Peyer's patch (tissue), 4 donors: ENCODE data around the gene DHRSX.

ENCODE experiments used
- CTCF ChIP-seq, 6 experiments: fragments of 450-650 bp in 4 of 6; fragments of 200-600 bp in 2 of 6; sonication (generic) in 1 of 6; IDR thresholded peaks; one replicate each; pipeline ENCODE4 v1.5.1; 2017 to 2019; ENCODE audit warnings: antibody characterized with exemption in 6 of 6, mild to moderate bottlenecking in 3 of 6, moderate library complexity in 1 of 6
- POLR2A ChIP-seq, 2 donors: fragments of 450-650 bp; IDR thresholded peaks; one replicate each; pipeline ENCODE4 v1.5.1; 2017; ENCODE audit warnings: antibody characterized with exemption in 2 of 2, mild to moderate bottlenecking in 2 of 2, moderate library complexity in 2 of 2

- TF ChIP-seq CTCF (IDR thresholded peaks at IDR 0.05) (no peak), POLR2A (IDR thresholded peaks at IDR 0.05) (no peak)
Observed at GRCh38 chrX:2521927-2522386, 21.2 kb upstream of the DHRSX start.
